ENCODE results near the gene ZBTB8B.

Gene ZBTB8B

DNA sequence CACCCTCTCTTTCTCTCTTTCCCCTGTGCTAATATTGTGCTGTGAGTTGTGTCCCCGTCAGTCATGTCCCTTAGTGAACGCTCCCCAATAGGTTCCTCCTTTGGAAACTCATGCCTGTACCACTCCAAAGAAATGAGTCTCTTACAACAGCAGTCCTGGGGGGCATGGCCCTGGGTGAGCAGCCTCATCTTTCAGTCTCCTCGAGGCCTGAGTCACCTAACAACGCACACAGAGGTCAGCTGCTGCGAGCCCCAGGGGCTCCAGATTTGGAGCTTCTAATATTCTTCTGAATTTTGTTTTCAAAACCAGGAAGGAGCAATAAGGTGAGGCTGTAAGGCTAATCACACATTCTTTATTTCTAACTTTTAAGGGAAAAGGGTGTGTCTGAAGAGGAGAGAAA is 43.9 kb downstream of the ZBTB8B start:
- no peak for DNase-seq (ENCODE audit: low spot score)

DNA sequence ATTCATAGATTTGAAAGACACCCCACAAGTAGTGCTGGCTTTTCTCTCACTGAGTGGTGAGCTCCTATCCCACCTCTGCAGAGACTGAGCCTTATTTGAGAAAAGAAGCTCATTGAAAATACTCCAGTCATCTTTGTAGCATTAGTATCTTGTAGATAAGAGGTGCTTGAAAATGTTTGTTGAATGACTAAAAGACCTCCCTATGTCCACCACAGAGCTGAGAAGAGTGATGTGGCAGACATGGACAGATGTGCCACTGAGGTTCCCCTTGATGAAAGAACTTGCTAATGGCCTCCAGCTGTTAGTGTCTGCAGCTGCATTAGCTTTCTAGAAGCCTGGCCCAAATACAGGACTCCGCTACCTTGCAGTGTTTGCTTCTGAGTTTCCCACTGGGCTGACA is 45.1 kb downstream of the ZBTB8B start:
- no peak for DNase-seq (ENCODE audit: low spot score)
